HG03558 (cell line): ENCODE results near the gene PDGFRA.

Experiments
- ATAC-seq: cut with Tn5 transposase; IDR thresholded peaks from one replicate; pipeline ENCODE4 v1.9.1; 2021; ENCODE audit warnings: moderate number of reproducible peaks; ENCODE audit not compliant: unreplicated experiment; ENCODE audit errors: extremely low read depth

Gene PDGFRA

DNA sequence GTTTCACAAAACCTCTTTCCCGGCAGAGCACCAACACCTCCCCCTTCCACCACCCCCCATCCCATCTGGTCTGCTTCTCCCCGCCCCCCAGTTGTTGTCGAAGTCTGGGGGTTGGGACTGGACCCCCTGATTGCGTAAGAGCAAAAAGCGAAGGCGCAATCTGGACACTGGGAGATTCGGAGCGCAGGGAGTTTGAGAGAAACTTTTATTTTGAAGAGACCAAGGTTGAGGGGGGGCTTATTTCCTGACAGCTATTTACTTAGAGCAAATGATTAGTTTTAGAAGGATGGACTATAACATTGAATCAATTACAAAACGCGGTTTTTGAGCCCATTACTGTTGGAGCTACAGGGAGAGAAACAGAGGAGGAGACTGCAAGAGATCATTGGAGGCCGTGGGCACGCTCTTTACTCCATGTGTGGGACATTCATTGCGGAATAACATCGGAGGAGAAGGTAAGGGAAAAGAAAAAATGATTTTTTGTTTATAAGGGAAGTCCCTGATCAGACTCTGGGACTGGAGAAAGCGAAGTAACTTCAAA lies at the start of gene PDGFRA:
TSS of gene PDGFRA (plus strand) at position 333 of the 541 bp plus-strand sequence. CDS start 29,476 bp downstream, outside the sequence.
- no peak for ATAC-seq

GRCh38 chr4:54184581-54184980 lies 44.5 kb upstream of the PDGFRA start:
- no peak for ATAC-seq

DNA sequence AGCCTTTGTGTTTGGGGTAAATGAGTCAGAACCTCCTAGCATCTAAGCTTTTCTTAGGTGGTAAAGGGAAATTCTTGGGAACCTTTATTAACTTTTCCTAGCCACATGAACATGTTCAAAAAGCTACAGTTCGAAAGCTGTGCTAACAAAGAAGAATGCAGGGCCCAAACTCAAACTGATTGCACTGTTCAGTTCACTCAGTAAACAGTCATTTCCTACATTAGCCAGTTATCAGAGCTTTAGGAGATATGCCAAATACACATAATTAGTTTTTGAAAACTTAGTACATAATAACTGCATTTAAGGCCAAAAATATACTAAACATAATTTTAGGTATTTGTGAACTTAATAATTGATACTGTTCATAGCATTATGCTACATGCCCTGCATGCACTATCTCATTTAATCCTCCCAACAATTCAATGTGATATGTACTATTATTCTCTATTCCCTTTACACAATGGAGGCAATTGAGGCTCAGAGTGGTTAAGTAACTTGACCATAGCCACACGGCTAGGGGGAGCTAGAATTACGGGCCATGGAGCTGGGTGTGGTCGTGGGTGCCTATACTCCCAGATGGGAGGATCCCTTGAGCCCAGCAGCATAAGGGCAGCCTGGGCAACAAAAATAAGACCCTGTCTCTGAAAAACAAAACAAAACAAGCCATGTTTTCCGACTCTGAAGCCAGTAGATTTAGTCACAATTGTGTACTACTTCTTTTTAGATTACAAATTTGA lies 43.9 kb upstream of the PDGFRA start:
- no peak for ATAC-seq

GRCh38 chr4:54185866-54186265 lies 43.2 kb upstream of the PDGFRA start:
- ATAC-seq = no peak

DNA sequence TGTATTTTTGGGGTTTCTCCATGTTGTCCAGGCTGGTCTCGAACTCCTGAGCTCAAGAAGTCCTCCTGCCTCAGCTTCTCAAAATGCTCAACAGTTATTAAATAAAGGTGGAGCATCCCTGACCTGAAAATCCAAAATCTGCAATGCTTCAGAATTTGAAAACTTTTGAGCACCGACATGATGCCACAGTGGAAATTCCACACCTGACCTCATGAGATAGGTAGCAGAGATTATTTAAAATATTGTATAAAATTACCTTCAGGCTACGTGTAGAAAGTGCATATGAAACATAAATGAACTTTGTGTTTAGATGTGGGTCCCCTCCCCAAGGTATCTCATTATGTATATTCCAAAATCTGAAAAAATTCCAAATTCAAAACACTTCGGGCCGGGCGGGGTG lies 42.7 kb upstream of the PDGFRA start:
- ATAC-seq = no peak

DNA sequence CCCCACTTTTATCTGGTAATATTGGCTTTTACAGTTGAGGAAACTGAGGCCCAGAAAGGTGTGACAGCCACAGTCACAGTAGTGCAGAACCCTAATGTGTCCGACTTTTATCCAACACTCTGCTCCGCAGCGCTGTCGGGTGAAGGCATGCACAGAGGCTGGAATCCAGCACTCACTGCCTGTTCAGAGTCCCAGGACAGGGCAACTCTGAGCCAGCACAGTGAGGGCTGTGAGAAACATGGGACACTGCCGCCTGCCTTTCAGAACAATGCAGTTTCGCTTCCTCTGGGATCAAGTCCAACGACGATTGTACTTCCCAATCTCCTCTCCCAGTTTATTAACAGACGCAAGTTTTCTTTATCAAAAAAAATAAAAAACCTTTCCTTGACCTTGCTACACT lies 41.9 kb upstream of the PDGFRA start:
- no peak for ATAC-seq

DNA sequence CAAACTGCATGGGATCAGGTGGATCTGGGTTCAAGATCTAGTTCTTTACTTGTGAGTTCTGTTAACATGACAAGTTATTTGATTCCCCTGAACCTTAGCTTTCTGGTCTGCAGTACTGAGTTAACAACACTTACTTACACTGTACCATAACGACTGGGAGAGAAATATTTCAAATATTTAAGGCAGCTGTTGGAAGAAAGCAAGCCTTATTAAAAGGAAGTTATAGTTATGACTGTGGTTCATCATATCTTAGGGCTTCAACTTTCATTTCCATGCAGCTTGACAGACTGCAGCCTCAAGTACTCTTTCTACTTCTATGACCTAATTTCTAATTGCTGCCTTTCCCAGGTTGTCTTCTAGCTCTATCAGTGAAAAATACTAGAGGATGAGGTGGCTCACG lies 40.0 kb upstream of the PDGFRA start:
- no peak for ATAC-seq

DNA sequence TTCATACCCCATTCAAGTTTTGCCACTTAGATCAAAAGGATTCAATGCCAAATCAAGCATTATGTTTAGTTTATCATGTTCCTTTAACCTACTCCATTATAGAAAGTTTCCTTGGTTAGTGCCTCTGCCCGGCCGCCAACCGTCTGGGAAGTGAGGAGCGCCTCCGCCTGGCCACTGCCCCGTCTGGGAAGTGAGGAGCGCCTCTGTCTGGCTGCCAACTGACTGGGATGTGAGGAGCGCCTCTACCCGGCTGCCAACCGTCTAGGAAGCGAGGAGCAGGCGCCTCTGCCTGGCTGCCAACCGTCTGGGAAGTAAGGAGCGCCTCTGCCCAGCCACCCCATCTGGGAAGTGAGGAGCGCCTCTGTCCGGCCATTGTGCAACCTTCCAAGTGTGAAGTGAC lies 36.3 kb upstream of the PDGFRA start:
- no peak for ATAC-seq

GRCh38 chr4:54197926-54198325 lies 31.2 kb upstream of the PDGFRA start:
- no peak for ATAC-seq

- no peak for ATAC-seq
Observed at GRCh38 chr4:54199919-54200318, 29.2 kb upstream of the PDGFRA start.

DNA sequence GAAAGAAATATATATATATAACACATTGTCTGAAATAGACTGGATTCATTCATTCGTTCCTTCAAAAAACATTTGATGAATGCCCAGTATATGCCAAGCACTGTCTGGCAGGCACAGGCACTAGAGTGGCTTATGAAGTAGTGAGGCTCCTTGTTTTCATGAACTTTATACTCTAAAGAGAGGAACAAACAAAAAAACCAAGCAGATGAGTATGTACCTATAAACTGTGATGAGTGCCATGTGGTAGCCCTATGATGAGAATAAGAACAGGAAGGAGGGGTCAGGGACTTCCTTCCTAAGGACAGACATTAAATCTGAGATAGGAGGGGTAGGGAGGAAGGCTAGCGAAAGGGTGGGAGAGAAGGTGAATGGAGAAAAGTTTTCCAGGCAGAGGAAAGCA lies 19.5 kb upstream of the PDGFRA start:
- ATAC-seq = no peak

DNA sequence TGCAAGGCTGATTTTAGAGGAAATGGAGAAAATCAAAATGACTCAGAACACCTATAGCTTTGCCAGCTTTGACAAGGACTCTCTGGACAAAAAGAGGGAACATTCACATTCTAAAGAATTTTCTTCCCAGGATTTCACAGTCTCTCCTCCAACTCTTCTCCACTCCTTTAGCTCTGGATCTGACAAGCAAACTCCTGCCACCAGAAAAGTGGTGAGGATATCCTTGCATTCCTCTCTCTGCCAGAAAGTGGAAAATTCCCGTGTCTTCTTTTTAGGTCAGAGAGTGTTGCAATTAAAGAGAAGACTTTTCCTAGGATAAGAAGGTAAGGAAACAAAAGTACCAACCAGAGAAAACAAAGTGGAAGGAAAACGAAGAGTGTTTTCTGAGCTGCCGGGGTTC lies 16.1 kb upstream of the PDGFRA start:
- ATAC-seq = no peak

- ATAC-seq = no peak
Observed at GRCh38 chr4:54213761-54214160, 15.3 kb upstream of the PDGFRA start.

- ATAC-seq = no peak
Observed at GRCh38 chr4:54215379-54216077, 13.6 kb upstream of the PDGFRA start.

- no peak for ATAC-seq
Observed at GRCh38 chr4:54217642-54218495, 11.2 kb upstream of the PDGFRA start.

- ATAC-seq = no peak
Observed at GRCh38 chr4:54218736-54219135, 10.4 kb upstream of the PDGFRA start.

DNA sequence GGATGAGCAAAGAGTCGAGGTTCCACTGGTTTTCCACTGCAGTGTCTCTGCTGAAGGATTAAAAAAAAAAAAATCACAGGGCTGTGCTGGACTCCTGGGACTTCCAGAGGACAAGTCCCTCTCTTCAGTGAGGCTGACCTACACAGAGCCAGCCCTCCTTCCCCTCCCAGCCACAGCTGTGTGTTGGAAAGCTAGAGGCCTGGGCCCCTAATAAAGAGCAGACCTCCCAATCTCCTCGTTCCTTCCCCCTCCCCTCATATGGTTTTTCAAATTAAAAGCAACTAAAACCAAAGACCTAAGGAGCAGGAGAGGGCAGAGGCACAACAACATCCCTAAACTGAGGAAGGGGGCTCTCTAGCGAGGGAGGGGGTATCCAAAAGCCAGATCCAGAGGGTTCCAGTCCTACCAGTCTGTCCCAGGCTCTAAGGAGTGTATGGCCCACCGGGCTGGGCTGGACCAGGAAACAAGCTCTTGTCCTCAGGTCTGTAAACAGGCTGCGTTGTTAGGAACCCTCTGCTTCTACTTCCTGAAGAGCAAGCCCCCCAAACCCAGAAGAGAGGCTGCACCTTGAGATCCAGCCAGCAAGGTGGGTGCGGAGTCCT lies 4.0 kb upstream of the PDGFRA start:
- no peak for ATAC-seq

DNA sequence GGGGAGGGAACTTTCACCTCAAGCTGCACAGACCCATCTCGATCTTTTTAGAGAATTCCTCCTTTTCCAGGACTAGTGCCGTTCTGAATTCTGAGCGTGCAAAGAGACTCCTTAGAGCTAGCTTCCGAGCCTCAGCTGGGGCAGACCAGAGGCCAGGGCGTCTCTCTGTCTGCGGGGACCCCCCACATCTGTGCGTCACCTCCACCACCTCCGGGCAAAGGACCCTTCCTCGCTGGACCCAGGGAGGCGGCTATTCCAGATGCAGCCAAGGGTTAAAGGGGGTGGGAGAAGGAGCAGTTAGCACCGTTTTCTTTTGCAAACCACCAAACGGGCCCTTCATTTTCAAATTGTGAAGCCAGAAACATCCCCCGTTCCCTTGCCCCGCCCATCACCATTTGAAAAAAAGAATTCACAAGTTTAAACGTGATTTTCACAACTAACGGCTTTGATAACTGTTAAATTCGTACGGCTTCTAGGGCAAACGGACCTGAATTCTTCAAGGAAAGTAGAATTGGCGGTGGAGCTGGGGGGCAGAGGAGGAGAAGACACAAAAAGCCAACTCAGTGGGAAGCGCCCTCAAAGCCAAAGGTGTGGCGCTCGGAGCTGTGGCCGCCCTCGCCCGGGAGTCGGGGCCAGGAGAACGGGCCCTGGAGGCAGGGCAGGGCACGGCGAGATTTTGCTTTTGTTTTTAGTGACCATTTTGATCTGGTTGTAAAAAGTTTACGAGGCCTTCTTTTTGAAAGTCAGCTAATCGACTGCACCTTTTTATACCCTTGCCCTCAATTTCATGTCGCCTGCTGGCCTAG lies 3.3 kb upstream of the PDGFRA start:
- ATAC-seq = no peak

- ATAC-seq = no peak
Observed at GRCh38 chr4:54226404-54227255, 2.5 kb upstream of the PDGFRA start.
